DMS 273 (cell line): ENCODE data around the gene EBI3.
A peak's percentile ranks its signal among the peaks of the same experiment; 100 is the strongest.
"Not testable (repeated sequence)": the region's sequence is repeated elsewhere in the genome, so short reads cannot be mapped to it uniquely, and the experiment has no call there.

Experiments used
- DNase-seq: peaks from one replicate; lab custom pipeline; 2025; ENCODE audit not compliant: unreplicated experiment; lab: John Stamatoyannopoulos, UW

Gene EBI3

GRCh38 chr19:4199699-4200293 lies 29.5 kb upstream of the EBI3 start:
- DNase-seq, result peak; percentile 51

GRCh38 chr19:4200940-4201542 lies 28.3 kb upstream of the EBI3 start:
- DNase-seq, result no peak

DNA sequence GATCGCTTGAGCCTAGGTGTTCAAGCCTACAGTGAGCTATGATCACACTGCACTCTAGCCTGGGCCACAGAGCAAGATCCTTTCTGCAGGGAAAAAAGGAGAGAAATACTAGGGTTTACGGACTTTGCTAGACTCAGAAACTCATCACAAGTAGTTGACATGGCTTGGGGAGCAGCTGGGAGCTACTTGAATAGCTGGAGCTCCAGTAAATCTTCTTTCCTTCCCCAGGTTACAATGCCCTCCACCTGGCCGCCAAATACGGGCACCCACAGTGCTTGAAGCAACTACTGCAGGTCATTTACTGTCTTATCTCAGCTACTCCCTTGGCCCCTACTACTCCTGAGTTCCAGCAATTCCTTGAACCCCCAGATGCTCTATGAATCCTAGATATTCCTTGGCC lies 27.5 kb upstream of the EBI3 start:
- no peak for DNase-seq

DNA sequence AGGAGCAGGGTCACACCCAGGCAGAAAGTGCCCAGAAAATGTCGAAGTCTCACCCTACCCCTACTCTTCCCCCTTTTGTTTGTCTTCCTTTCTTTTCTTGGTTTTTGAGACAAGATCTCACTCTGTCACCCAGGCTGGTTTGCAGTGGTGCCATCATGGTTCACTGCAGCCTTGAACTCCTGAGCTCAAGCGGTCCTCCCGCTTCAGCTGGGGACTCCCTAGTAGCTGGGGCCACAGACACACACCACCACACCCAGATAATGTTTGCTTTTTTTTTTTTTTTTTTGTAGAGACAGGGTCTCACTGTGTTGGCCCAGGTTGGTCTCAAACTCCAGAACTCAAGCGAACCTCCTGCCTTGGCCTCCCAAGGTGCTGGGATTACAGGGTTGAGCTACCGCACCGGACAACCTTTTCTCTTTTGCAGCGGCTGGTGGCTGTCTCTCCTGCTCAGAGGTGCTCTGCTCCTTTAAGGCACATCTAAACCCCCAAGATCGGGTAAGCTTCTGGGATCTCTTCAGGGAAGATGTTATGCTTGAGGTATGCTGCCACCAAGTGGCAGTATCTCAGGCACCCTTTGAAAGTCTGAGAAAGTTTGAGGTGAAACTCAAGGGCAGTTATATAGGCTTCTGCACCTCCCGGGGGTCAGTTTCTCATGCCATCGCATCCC lies 22.4 kb upstream of the EBI3 start:
- DNase-seq, result peak; percentile 59

- peak; percentile 57 for DNase-seq
These were observed 20.8 kb upstream of the EBI3 start for GRCh38 chr19:4208385-4209094.

DNA sequence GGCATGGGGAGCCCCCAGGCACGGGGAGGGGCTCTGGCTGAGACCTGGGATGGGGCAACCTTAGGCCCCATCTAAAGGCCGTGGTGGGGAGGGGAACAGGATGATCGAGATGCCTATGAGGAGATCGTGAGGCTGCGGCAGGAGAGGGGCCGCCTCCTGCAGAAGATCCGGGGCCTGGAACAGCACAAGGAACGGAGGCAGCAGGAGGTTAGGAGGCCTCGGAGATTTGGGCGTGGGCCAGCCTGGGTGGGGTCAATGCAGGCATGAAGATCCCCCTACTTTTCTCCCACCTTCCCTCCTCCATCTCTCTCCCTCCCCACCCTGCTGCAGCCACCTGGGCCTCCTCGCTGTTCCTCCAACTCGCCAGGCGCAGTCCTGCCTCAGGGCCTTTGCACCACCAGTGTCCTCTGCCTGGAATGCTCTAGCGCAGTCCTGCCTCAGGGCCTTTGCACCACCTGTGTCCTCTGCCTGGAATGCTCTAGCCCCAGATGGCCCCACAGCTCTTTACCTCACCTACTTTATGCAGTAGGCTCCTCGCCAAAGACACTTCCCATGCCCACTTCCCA lies 19.1 kb upstream of the EBI3 start:
- no peak for DNase-seq

GRCh38 chr19:4213116-4213515 lies 16.2 kb upstream of the EBI3 start:
- DNase-seq, result no peak

- no peak for DNase-seq
These were observed 13.5 kb upstream of the EBI3 start for GRCh38 chr19:4215807-4216206.

DNA sequence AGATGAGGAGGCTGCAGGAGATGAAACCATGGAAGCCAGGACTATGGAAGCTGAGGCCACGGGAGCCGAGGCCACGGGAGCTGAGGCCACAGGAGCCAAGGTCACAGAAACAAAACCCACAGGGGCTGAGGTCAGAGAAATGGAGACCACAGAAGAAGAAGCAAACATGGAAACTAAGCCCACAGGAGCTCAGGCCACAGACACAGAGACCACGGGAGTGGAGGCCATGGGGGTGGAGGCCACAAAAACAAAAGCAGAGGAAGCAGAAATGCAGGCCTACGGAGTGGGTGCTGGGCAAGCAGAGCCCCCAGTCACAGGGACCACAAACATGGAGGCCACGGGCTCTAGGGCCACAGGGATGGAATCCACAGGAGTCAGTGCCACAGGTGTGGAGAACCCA lies 12.5 kb upstream of the EBI3 start:
- no peak for DNase-seq

- no peak for DNase-seq
These were observed 11.7 kb upstream of the EBI3 start for GRCh38 chr19:4217429-4218264.

DNA sequence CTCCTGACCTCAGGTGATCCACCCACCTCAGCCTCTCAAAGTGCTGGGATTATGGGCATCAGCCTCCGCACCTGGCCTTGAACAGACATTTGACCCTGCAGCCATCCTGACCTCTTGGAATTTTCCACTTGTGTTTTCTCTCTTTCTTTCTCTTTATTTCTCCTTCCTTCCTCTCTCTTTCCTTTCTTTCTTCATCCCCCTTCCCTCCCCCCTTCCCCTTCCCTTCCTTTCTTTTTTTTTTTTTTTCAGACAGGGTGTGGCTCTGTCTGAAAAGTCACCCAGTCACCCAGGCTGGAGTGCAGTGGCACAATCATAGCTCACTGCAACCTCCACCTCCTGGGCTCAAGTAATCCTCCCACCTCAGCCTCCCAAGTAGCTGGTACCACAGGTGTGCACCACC lies 10.8 kb upstream of the EBI3 start:
- not testable (repeated sequence) for DNase-seq

GRCh38 chr19:4220188-4220587 lies 9.1 kb upstream of the EBI3 start:
- no peak for DNase-seq

- no peak for DNase-seq
These were observed 4.9 kb upstream of the EBI3 start for GRCh38 chr19:4224470-4224869.

GRCh38 chr19:4225885-4226284 lies 3.4 kb upstream of the EBI3 start:
- no peak for DNase-seq

GRCh38 chr19:4227771-4228170 lies 1.6 kb upstream of the EBI3 start:
- DNase-seq, result no peak

DNA sequence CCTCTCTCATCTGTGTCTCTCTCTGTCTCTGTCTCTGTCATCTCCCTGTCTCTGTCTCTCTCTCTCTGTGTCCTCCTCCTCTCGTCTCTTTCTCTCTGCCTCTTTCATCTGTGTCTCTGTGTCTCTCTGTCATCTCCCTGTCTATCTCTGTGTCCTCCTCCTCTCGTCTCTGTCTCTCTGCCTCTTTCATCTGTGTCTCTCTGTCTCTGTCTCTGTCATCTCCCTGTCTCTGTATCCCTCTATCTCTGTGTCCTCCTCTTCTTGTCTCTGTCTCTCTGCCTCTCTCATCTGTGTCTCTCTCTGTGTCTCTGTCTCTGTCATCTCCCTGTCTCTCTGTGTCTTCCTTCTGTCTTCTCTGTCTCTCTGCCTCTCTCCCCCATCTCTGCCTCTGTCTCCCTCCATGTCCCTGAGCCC lies 551 bp upstream of the EBI3 start:
- DNase-seq, result no peak

DNA sequence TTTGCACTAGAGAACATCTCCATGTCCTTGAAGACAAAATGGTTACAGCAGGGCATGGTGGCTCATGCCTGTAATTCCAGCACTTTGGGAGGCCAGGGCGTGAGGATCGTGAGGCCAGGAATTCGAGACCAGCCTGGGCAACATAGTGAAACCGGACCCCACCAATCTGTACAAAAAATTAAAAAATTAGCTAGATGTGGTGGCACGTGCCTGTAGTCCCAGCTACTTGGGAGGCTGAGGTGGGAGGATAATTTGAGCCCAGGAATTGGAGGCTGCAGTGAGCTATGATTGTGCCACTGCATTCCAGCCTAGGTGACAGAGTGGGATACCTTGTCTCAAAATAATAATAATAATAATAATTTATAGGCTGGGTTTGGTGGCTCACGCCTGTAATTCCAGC lies 914 bp downstream of the EBI3 start:
- DNase-seq, result not testable (repeated sequence)

DNA sequence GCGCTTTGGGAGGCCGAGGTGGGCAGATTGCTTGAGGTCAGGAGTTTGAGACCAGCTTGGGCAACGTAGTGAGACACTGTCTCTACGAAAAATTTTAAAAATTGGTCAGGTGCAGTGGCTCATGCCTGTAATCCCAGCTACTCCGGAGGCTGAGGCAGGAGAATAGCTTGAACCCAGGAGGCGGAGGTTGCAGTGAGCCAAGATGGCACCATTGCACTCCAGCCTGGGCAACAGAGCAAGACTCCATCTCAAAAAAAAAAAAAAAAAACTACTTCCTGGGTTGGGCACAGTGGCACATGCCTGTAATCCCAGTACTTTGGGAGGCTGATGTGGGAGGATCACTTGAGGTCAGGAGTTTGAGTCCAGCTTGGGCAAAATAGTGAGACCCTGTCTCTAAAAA lies 2.2 kb downstream of the EBI3 start:
- DNase-seq, result not testable (repeated sequence)

- DNase-seq, result not testable (repeated sequence)
These were observed 2.8 kb downstream of the EBI3 start for GRCh38 chr19:4232139-4232538.

DNA sequence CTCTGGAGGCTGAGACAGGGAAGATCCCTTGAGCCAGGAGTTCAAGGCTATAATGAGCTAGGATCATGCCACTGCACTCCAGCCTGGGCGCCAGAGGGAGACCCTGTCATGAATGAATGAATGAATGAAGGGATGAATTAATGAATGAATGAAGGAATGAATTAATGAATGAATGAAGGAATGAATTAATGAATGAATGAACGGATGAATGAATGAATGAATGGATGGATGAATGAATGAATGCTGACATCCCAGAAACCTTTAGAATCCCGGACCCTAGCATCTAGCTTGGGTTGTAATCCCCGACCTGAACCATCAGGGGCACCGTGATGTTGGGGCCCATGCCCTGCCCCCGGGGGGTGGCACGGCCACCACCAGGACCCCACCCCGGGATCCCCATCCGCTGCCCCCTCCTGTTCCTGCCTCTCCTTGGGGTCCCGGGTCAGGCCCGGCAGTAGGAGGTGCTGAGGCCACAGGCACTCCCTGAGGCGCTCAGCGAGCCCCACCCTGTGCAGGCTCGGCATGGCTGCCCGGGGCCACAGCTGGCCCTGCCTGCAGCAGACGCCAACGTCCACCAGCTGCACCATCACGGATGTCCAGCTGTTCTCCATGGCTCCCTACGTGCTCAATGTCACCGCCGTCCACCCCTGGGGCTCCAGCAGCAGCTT lies 3.4 kb downstream of the EBI3 start:
- peak; percentile 77 for DNase-seq
